COLO668 (cell line): Measurements from ENCODE around the gene BRDT.
"Not testable (repeated sequence)": the region's sequence is repeated elsewhere in the genome, so short reads cannot be mapped to it uniquely, and the experiment has no call there.

ENCODE experiments used
- DNase-seq: peaks from one replicate; lab custom pipeline; 2025; ENCODE audit not compliant: unreplicated experiment; lab: John Stamatoyannopoulos, UW

Gene BRDT

GRCh38 chr1:91981996-91982609 is 32.9 kb downstream of the BRDT start:
- DNase-seq, result no peak

GRCh38 chr1:91993256-91993655 is 44.1 kb downstream of the BRDT start:
- no peak for DNase-seq

- DNase-seq, result peak; percentile 34
These were observed 48.5 kb downstream of the BRDT start for GRCh38 chr1:91997607-91998195.

GRCh38 chr1:92004129-92004528 is 54.9 kb downstream of the BRDT start:
- no peak for DNase-seq

- no peak for DNase-seq
These were observed 64.7 kb downstream of the BRDT start for GRCh38 chr1:92013923-92014322.

- DNase-seq, result no peak
These were observed 67.6 kb downstream of the BRDT start for GRCh38 chr1:92016720-92017316.

- no peak for DNase-seq
These were observed 68.5 kb downstream of the BRDT start for GRCh38 chr1:92017656-92018055.

GRCh38 chr1:92026042-92026441 is 76.8 kb downstream of the BRDT start:
- not testable (repeated sequence) for DNase-seq

- DNase-seq, result no peak
These were observed 77.6 kb downstream of the BRDT start for GRCh38 chr1:92026806-92027205.

GRCh38 chr1:92029241-92029922 is 80.2 kb downstream of the BRDT start:
- no peak for DNase-seq

GRCh38 chr1:92030656-92031107 is 81.5 kb downstream of the BRDT start:
- no peak for DNase-seq

- DNase-seq, result no peak
These were observed 82.3 kb downstream of the BRDT start for GRCh38 chr1:92031281-92032110.

GRCh38 chr1:92037400-92037799 is 88.2 kb downstream of the BRDT start:
- no peak for DNase-seq

- DNase-seq, result no peak
These were observed 89.6 kb downstream of the BRDT start for GRCh38 chr1:92038695-92039346.

GRCh38 chr1:92040971-92041370 is 91.8 kb downstream of the BRDT start:
- DNase-seq, result no peak

- no peak for DNase-seq
These were observed 94.4 kb downstream of the BRDT start for GRCh38 chr1:92043621-92044020.

GRCh38 chr1:92045766-92046495 is 96.7 kb downstream of the BRDT start:
- DNase-seq, result no peak

GRCh38 chr1:92051948-92052347 is 102.7 kb downstream of the BRDT start:
- no peak for DNase-seq
